ENCODE results near the gene ASAP3.
"Not testable (repeated sequence)": the region's sequence is repeated elsewhere in the genome, so short reads cannot be mapped to it uniquely, and the experiment has no call there.

GRCh38 chr1:23504156-23504555, 20.2 kb upstream of the ASAP3 start:
- TF ChIP-seq CTCF (conservative IDR thresholded peaks at IDR 0.05; ENCODE audit: low read length); EZH2phosphoT487 (IDR thresholded peaks at IDR 0.05; ENCODE audit: borderline replicate concordance): not testable (repeated sequence)
